Neural progenitor cell (in vitro differentiated cells): Measurements from ENCODE around the gene KCNJ16. TPM values are rescaled to one million over a fixed set of nuclear protein-coding genes. Genes with fewer than 3 reads are reported as not detected.

Experiments
- DNase-seq: peaks from one replicate; pipeline ENCODE4 v3.0.0-alpha.2; 2016; ENCODE audit warnings: low spot score
- H2AFZ ChIP-seq: fragments of 200-600 bp; sonication (generic); replicated peaks from 2 replicates; pipeline ENCODE4 v1.6.1; 2016; ENCODE audit warnings: antibody characterized with exemption
- H3F3A ChIP-seq: fragments of 200-600 bp; sonication (generic); 2 replicates; pipeline ENCODE4 v1.6.1; 2016; ENCODE audit warnings: antibody characterized with exemption, low read depth
- H3K27ac ChIP-seq: fragments of 200-600 bp; sonication (generic); 2 replicates; pipeline ENCODE4 v1.5.1; 2016; ENCODE audit warnings: mild to moderate bottlenecking
- H3K27me3 ChIP-seq: fragments of 200-600 bp; sonication (generic); 2 replicates; pipeline ENCODE4 v1.6.1; 2016; ENCODE audit warnings: mild to moderate bottlenecking, moderate library complexity
- H3K36me3 ChIP-seq: fragments of 200-600 bp; sonication (generic); 2 replicates; pipeline ENCODE4 v1.5.1; 2016
- H3K4me1 ChIP-seq: fragments of 200-600 bp; sonication (generic); 2 replicates; pipeline ENCODE4 v1.6.1; 2016; ENCODE audit warnings: mixed run types
- H3K4me2 ChIP-seq: fragments of 200-600 bp; sonication (generic); 2 replicates; pipeline ENCODE4 v1.6.1; 2016
- H3K4me3 ChIP-seq: fragments of 200-600 bp; sonication (generic); 2 replicates; pipeline ENCODE4 v1.5.1; 2016
- H3K79me2 ChIP-seq: fragments of 200-600 bp; sonication (generic); 2 replicates; pipeline ENCODE4 v1.6.1; 2016; ENCODE audit warnings: low read depth
- H3K9ac ChIP-seq: fragments of 200-600 bp; sonication (generic); 2 replicates; pipeline ENCODE4 v1.6.1; 2016
- H3K9me3 ChIP-seq: fragments of 200-600 bp; sonication (generic); 2 replicates; pipeline ENCODE4 v1.5.1; 2016; ENCODE audit warnings: low read depth
- H4K20me1 ChIP-seq: fragments of 200-600 bp; sonication (generic); 2 replicates; pipeline ENCODE4 v1.6.1; 2016; ENCODE audit warnings: low read depth
- H3K27ac Mint-ChIP-seq: 3 replicates; pipeline ENCODE4 v1.8.0; 2021; ENCODE audit warnings: mixed read lengths
- H3K27me3 Mint-ChIP-seq: 2 replicates; pipeline ENCODE4 v1.8.0; 2022; ENCODE audit warnings: low read depth, mild to moderate bottlenecking, inconsistent platforms, moderate library complexity, mixed read lengths; ENCODE audit not compliant: insufficient read depth
- H3K36me3 Mint-ChIP-seq: 3 replicates; pipeline ENCODE4 v1.8.0; 2021; ENCODE audit warnings: mixed read lengths
- H3K4me1 Mint-ChIP-seq: 3 replicates; pipeline ENCODE4 v1.8.0; 2021; ENCODE audit warnings: mixed read lengths
- H3K4me3 Mint-ChIP-seq: 3 replicates; pipeline ENCODE4 v1.8.0; 2021; ENCODE audit warnings: mild to moderate bottlenecking, moderate library complexity, mixed read lengths
- H3K9me3 Mint-ChIP-seq: 3 replicates; pipeline ENCODE4 v1.8.0; 2020; ENCODE audit warnings: mixed read lengths
- EZH2 ChIP-seq: fragments of 200-600 bp; sonication (generic); IDR thresholded peaks from 2 replicates; pipeline ENCODE4 v1.6.1; 2017; ENCODE audit warnings: antibody characterized with exemption, mild to moderate bottlenecking, moderate library complexity
- EZH2phosphoT487 ChIP-seq: fragments of 200-600 bp; sonication (generic); IDR thresholded peaks from 2 replicates; pipeline ENCODE4 v1.6.1; 2017; ENCODE audit warnings: antibody characterized with exemption
- total RNA-seq: library from RNA; depleted of rRNA; stranded (reverse); fragments of >200 nt; gene quantifications from 2 replicates; pipeline ENCODE4 v1.2.3, GENCODE V29; 2015; ENCODE audit warnings: low replicate concordance
- TF ChIP-seq, protein P1 (sequence below): fragments of 200-600 bp; sonication (generic); IDR thresholded peaks from 2 replicates; pipeline ENCODE4 v1.5.1; 2017; ENCODE audit warnings: antibody characterized with exemption, mild to moderate bottlenecking

Gene KCNJ16
- total RNA-seq, 1 donor from 2014 or later: not detected

DNA sequence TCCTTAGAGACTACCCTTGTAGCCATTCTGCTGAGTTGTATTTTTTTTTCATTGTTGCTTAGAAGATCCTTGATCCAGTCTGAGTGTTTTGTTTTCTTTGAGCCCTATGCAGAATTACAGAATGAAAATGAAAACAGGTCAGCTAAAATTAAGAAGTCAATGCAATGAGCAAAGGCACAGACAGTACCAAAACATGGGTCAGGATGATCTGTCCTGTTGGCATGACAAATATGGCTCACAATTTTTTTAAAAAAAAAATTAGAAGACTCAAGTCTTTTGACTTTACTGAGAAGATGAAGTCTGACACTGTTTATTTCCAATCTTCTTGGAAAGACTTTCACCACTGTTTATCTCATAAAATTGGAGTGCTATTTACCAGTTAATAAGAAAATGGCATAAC, 32.4 kb downstream of the KCNJ16 start:
- H2AFZ ChIP-seq: no peak overlapping the region
- peaks cover 6% of the 10 kb centered on the region for H3K9me3 Mint-ChIP-seq
- DNase-seq: no peak
- H3K4me3 Mint-ChIP-seq: no peak overlapping the region
- no peak overlapping the region for H3K27ac Mint-ChIP-seq
- no peaks in the 10 kb centered on the region for H3K4me1 ChIP-seq
- H3K9ac ChIP-seq: no peak overlapping the region
- H3K27me3 ChIP-seq: no peaks in the 10 kb centered on the region
- H3K4me2 ChIP-seq: no peak overlapping the region
- peaks cover 21% of the 10 kb centered on the region for H3K4me1 Mint-ChIP-seq
- peaks cover 5% of the 10 kb centered on the region for H3K27me3 Mint-ChIP-seq
- H3K4me3 ChIP-seq: no peak overlapping the region
- no peaks in the 10 kb centered on the region for H3K36me3 Mint-ChIP-seq
- no peaks in the 10 kb centered on the region for H3K36me3 ChIP-seq
- H4K20me1 ChIP-seq: no peaks in the 10 kb centered on the region
- no peaks in the 10 kb centered on the region for H3K79me2 ChIP-seq
- TF ChIP-seq, protein P1, sequence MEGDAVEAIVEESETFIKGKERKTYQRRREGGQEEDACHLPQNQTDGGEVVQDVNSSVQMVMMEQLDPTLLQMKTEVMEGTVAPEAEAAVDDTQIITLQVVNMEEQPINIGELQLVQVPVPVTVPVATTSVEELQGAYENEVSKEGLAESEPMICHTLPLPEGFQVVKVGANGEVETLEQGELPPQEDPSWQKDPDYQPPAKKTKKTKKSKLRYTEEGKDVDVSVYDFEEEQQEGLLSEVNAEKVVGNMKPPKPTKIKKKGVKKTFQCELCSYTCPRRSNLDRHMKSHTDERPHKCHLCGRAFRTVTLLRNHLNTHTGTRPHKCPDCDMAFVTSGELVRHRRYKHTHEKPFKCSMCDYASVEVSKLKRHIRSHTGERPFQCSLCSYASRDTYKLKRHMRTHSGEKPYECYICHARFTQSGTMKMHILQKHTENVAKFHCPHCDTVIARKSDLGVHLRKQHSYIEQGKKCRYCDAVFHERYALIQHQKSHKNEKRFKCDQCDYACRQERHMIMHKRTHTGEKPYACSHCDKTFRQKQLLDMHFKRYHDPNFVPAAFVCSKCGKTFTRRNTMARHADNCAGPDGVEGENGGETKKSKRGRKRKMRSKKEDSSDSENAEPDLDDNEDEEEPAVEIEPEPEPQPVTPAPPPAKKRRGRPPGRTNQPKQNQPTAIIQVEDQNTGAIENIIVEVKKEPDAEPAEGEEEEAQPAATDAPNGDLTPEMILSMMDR: no peak
- TF ChIP-seq EZH2phosphoT487: no peak
- TF ChIP-seq EZH2: no peak
- no peaks in the 10 kb centered on the region for H3F3A ChIP-seq
- no peaks in the 10 kb centered on the region for H3K9me3 ChIP-seq
- H3K27ac ChIP-seq: no peak overlapping the region

DNA sequence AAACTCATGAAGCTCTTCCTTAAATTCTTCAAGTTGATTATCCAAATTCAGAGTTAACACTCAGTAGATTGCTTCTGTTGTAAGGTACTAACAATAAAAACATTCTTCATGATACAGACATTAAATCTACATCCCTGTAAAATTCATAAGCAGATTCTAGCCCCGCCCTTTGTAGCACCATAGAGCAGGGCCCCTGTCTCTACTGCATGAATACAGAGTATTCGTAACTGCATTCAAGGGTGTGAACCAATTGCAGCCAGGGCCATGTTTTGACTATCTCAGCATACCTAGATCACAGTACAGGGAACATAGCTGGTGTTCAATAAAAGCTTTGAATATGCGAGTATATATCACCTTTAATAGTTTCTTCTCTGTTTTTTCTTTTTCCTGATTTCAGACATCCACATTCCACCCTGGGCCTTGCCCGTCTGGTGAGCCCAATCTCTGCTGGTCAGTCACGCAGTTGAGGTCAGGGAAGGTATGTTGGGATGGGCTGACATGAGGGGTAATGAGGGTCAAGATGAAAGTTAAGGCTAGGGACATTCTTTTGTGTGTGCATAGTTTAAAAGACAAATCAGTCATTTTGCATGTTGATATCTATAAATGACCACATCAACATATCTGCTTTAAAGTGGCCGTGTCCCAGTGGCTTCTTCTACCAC, 33.0 kb downstream of the KCNJ16 start:
- Mint-ChIP-seq H3K27me3 (peaks cover 3% of the 10 kb centered on the region), H3K9me3 (peaks cover 6% of the 10 kb centered on the region), H3K4me1 (peaks cover 23% of the 10 kb centered on the region), H3K36me3 (no peaks in the 10 kb centered on the region), H3K4me3 (no peak overlapping the region), H3K27ac (no peak overlapping the region)
- no peak overlapping the region for H2AFZ ChIP-seq
- no peak overlapping the region for H3K4me2 ChIP-seq
- H4K20me1 ChIP-seq: no peaks in the 10 kb centered on the region
- no peaks in the 10 kb centered on the region for H3K4me1 ChIP-seq
- H3K27me3 ChIP-seq: no peaks in the 10 kb centered on the region
- H3K4me3 ChIP-seq: no peak overlapping the region
- no peaks in the 10 kb centered on the region for H3K36me3 ChIP-seq
- no peaks in the 10 kb centered on the region for H3F3A ChIP-seq
- TF ChIP-seq EZH2phosphoT487 (no peak), EZH2 (no peak)
- TF ChIP-seq, protein P1: no peak
- DNase-seq: no peak
- no peak overlapping the region for H3K9ac ChIP-seq
- no peaks in the 10 kb centered on the region for H3K9me3 ChIP-seq
- H3K79me2 ChIP-seq: no peaks in the 10 kb centered on the region
- H3K27ac ChIP-seq: no peak overlapping the region

DNA sequence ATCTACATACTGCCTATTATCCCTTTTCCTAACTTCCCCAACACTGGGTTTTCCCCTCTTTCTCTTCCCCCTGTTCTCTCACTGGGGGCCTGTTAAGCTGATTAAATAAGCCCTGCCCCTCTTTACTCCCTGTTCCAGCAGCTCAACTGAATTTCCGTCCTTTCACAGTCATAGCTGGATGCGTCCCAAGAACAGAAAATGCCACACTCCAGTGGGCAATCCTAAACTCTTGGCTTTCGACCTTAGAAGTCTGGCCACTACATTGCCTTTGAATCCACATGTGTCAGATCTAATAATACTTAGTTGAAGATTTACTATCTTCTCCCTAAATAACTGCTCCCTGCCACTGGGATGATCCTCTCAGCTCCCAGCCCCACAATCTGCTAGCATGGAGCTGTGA, 34.5 kb downstream of the KCNJ16 start:
- DNase-seq: no peak
- H3K4me2 ChIP-seq: no peak overlapping the region
- no peaks in the 10 kb centered on the region for H3K79me2 ChIP-seq
- H4K20me1 ChIP-seq: no peaks in the 10 kb centered on the region
- no peaks in the 10 kb centered on the region for H3K27me3 ChIP-seq
- peaks cover 3% of the 10 kb centered on the region for H3K27me3 Mint-ChIP-seq
- H3K36me3 ChIP-seq: no peaks in the 10 kb centered on the region
- H3K36me3 Mint-ChIP-seq: no peaks in the 10 kb centered on the region
- no peak overlapping the region for H2AFZ ChIP-seq
- no peaks in the 10 kb centered on the region for H3K4me1 ChIP-seq
- H3K4me3 ChIP-seq: no peak overlapping the region
- H3K4me1 Mint-ChIP-seq: peaks cover 21% of the 10 kb centered on the region
- H3K9me3 ChIP-seq: no peaks in the 10 kb centered on the region
- H3K9ac ChIP-seq: no peak overlapping the region
- peaks cover 6% of the 10 kb centered on the region for H3K9me3 Mint-ChIP-seq
- peak overlapping the region; percentile 50 for H3K27ac Mint-ChIP-seq
- H3K27ac ChIP-seq: no peak overlapping the region
- no peak overlapping the region for H3K4me3 Mint-ChIP-seq
- H3F3A ChIP-seq: no peaks in the 10 kb centered on the region
- TF ChIP-seq EZH2phosphoT487 (no peak), EZH2 (no peak)
- TF ChIP-seq, protein P1: no peak
